WTC11 (cell line): Measurements from ENCODE around the gene CPNE1. TPM values are rescaled to one million over a fixed set of nuclear protein-coding genes. Genes with fewer than 3 reads are reported as not detected.
A peak's percentile ranks its signal among the peaks of the same experiment; 100 is the strongest.

Experiments used
- ATAC-seq: fragments of 200-7000 bp; cut with Tn5 transposase; 2 replicates; pipeline ENCODE4 v1.10.0; 2021; ENCODE audit warnings: mild to moderate bottlenecking, moderate library complexity
- CTCF ChIA-PET: fragments of 300-600 bp; sonication (Branson Sonifier 250); formaldehyde crosslinking; loops from one replicate; lab custom pipeline; 2021; ENCODE audit warnings: antibody characterized with exemption; lab: Charles Lee
- POLR2A ChIA-PET: fragments of 350-600 bp; sonication (Branson Sonifier 250); formaldehyde crosslinking; loops from one replicate; lab custom pipeline; 2021; ENCODE audit warnings: antibody characterized with exemption; lab: Charles Lee
- DNase-seq: peaks from one replicate; pipeline ENCODE4 v3.0.0; 2021; ENCODE audit warnings: low spot score
- H3K27ac Mint-ChIP-seq: 2 replicates; pipeline ENCODE4 v1.8.0; 2021; ENCODE audit warnings: mixed read lengths
- H3K27me3 Mint-ChIP-seq: 2 replicates; pipeline ENCODE4 v1.8.0; 2021; ENCODE audit warnings: low read depth, mild to moderate bottlenecking, moderate library complexity, mixed read lengths
- H3K36me3 Mint-ChIP-seq: 2 replicates; pipeline ENCODE4 v1.8.0; 2021; ENCODE audit warnings: mixed read lengths
- H3K4me1 Mint-ChIP-seq: 2 replicates; pipeline ENCODE4 v1.8.0; 2022; ENCODE audit warnings: mixed read lengths
- H3K4me3 Mint-ChIP-seq: 2 replicates; pipeline ENCODE4 v1.8.0; 2021; ENCODE audit warnings: mild to moderate bottlenecking, moderate library complexity, mixed read lengths
- H3K9me3 Mint-ChIP-seq: 2 replicates; pipeline ENCODE4 v1.8.0; 2021; ENCODE audit warnings: mixed read lengths
- ARID4B ChIP-seq: sonication (generic); formaldehyde crosslinking; IDR thresholded peaks from 2 replicates; pipeline ENCODE4 v1.8.0; 2023; ENCODE audit warnings: missing genetic modification reagents, mild to moderate bottlenecking, borderline replicate concordance
- ATF1 ChIP-seq: sonication (generic); formaldehyde crosslinking; IDR thresholded peaks from 2 replicates; pipeline ENCODE4 v1.8.1; 2023; ENCODE audit warnings: mild to moderate bottlenecking, moderate library complexity, missing genetic modification reagents
- CDX4 ChIP-seq: fragments of 250-450 bp; sonication (Bioruptor Pico); IDR thresholded peaks from 2 replicates; pipeline ENCODE4 v1.9.0; 2021; ENCODE audit warnings: moderate library complexity, mild to moderate bottlenecking, inconsistent platforms, borderline replicate concordance
- E2F1 ChIP-seq: sonication (generic); formaldehyde crosslinking; IDR thresholded peaks from 2 replicates; pipeline ENCODE4 v1.8.0; 2022; ENCODE audit warnings: mild to moderate bottlenecking, missing genetic modification reagents
- EMX1 ChIP-seq: fragments of 250-450 bp; sonication (Bioruptor Pico); IDR thresholded peaks from 2 replicates; pipeline ENCODE4 v1.8.0; 2021; ENCODE audit warnings: mild to moderate bottlenecking
- FOXJ3 ChIP-seq: sonication (generic); formaldehyde crosslinking; IDR thresholded peaks from 2 replicates; pipeline ENCODE4 v1.9.0; 2021; ENCODE audit warnings: missing genetic modification reagents, mild to moderate bottlenecking, borderline replicate concordance
- GTF2I ChIP-seq: fragments of 250-450 bp; sonication (Bioruptor Pico); conservative IDR thresholded peaks from 2 replicates; pipeline ENCODE4 v1.4.0; 2021; ENCODE audit warnings: mild to moderate bottlenecking
- IRF2 ChIP-seq: sonication (generic); formaldehyde crosslinking; IDR thresholded peaks from 2 replicates; pipeline ENCODE4 v1.8.0; 2022; ENCODE audit warnings: low read depth, missing genetic modification reagents, borderline replicate concordance
- KAT7 ChIP-seq: sonication (generic); formaldehyde crosslinking; IDR thresholded peaks from 2 replicates; pipeline ENCODE4 v1.8.1; 2023; ENCODE audit warnings: missing genetic modification reagents, mild to moderate bottlenecking, borderline replicate concordance
- NR1H2 ChIP-seq: sonication (generic); formaldehyde crosslinking; IDR thresholded peaks from 2 replicates; pipeline ENCODE4 v1.9.0; 2021; ENCODE audit warnings: mild to moderate bottlenecking, moderate library complexity, missing genetic modification reagents
- NR3C1 ChIP-seq: sonication (generic); formaldehyde crosslinking; conservative IDR thresholded peaks from 2 replicates; pipeline ENCODE4 v1.8.1; 2023; ENCODE audit warnings: low read depth, mild to moderate bottlenecking, missing genetic modification reagents
- OVOL2 ChIP-seq: fragments of 250-450 bp; sonication (Bioruptor Pico); IDR thresholded peaks from 2 replicates; pipeline ENCODE4 v1.9.0; 2021; ENCODE audit warnings: mild to moderate bottlenecking, borderline replicate concordance
- TP53 ChIP-seq: sonication (generic); formaldehyde crosslinking; IDR thresholded peaks from 2 replicates; pipeline ENCODE4 v1.8.1; 2023; ENCODE audit warnings: mild to moderate bottlenecking, missing genetic modification reagents
- ZNF317 ChIP-seq: sonication (generic); formaldehyde crosslinking; IDR thresholded peaks from 2 replicates; pipeline ENCODE4 v1.8.1; 2023; ENCODE audit warnings: low read depth, mild to moderate bottlenecking, moderate library complexity, missing genetic modification reagents, borderline replicate concordance
- ZNF671 ChIP-seq: fragments of 250-450 bp; sonication (Bioruptor Pico); IDR thresholded peaks from 2 replicates; pipeline ENCODE4 v1.8.0; 2021; ENCODE audit warnings: mild to moderate bottlenecking
- total RNA-seq: library from RNA; stranded (reverse); gene quantifications from 3 replicates; pipeline ENCODE4 v1.2.3, GENCODE V29; 2021
- TF ChIP-seq, protein P1 (sequence below): sonication (generic); formaldehyde crosslinking; IDR thresholded peaks from 2 replicates; pipeline ENCODE4 v1.8.1; 2022; ENCODE audit warnings: mild to moderate bottlenecking, missing genetic modification reagents, moderate library complexity, borderline replicate concordance
- TF ChIP-seq, protein P2 (sequence below): sonication (generic); formaldehyde crosslinking; IDR thresholded peaks from 2 replicates; pipeline ENCODE4 v1.8.0; 2022; ENCODE audit warnings: mild to moderate bottlenecking, missing genetic modification reagents
- TF ChIP-seq, protein P3 (sequence below): fragments of 250-450 bp; sonication (Bioruptor Pico); IDR thresholded peaks from 2 replicates; pipeline ENCODE4 v1.9.0; 2021; ENCODE audit warnings: mild to moderate bottlenecking, borderline replicate concordance

Gene CPNE1
- total RNA-seq, 1 experiment from 2014 or later: 312 TPM

- no peak for TF ChIP-seq ARID4B
- TF ChIP-seq, protein P1, sequence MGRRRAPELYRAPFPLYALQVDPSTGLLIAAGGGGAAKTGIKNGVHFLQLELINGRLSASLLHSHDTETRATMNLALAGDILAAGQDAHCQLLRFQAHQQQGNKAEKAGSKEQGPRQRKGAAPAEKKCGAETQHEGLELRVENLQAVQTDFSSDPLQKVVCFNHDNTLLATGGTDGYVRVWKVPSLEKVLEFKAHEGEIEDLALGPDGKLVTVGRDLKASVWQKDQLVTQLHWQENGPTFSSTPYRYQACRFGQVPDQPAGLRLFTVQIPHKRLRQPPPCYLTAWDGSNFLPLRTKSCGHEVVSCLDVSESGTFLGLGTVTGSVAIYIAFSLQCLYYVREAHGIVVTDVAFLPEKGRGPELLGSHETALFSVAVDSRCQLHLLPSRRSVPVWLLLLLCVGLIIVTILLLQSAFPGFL (CRISPR knock-in tag): no peak
- no peak for TF ChIP-seq FOXJ3
- TF ChIP-seq OVOL2 (CRISPR knock-in tag): no peak
- TF ChIP-seq, protein P2, sequence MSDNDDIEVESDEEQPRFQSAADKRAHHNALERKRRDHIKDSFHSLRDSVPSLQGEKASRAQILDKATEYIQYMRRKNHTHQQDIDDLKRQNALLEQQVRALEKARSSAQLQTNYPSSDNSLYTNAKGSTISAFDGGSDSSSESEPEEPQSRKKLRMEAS: no peak
- no peak for TF ChIP-seq GTF2I (CRISPR knock-in tag)
- no peak for TF ChIP-seq CDX4
Observed at GRCh38 chr20:35698298-35699126, 33.8 kb upstream of the CPNE1 start (continued).

- Mint-ChIP-seq H3K4me3 (peak overlapping the region; percentile 93), H3K27ac (no peak overlapping the region), H3K4me1 (peaks cover 19% of the 10 kb centered on the region), H3K27me3 (no peaks in the 10 kb centered on the region), H3K36me3 (peaks cover 16% of the 10 kb centered on the region), H3K9me3 (no peaks in the 10 kb centered on the region)
- no peak for ATAC-seq
- DNase-seq: no peak
- CTCF ChIA-PET: no interaction called here
- POLR2A ChIA-PET: no interaction called here
- TF ChIP-seq KAT7 (CRISPR knock-in tag): no peak
- TF ChIP-seq CDX4: no peak
Observed at GRCh38 chr20:35697696-35698297, 33.1 kb upstream of the CPNE1 start.

DNA sequence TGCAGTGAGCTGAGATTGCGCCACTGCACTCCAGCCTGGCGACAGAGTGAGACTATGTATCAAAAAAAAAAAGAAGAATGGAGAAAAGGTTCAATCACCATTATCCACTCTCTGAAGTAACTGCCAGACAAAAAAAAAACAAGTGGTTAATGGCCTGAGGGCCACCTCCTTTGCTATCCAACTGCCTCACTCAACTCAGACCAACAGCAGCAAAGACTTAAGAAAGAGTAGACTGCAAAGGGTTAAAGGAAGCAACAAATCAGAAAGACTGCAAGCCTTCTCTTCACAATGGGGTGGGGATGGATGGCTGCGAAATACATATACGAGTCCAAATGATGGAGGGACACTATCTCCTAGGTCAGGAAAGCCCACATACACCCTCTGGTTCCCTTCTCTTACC, 31.3 kb upstream of the CPNE1 start:
- Mint-ChIP-seq H3K9me3 (no peaks in the 10 kb centered on the region), H3K4me1 (peaks cover 19% of the 10 kb centered on the region), H3K27ac (no peak overlapping the region), H3K4me3 (no peak overlapping the region), H3K27me3 (no peaks in the 10 kb centered on the region), H3K36me3 (peaks cover 13% of the 10 kb centered on the region)
- TF ChIP-seq NR3C1 (no peak), NR1H2 (no peak), IRF2 (CRISPR knock-in tag) (no peak), ZNF317 (CRISPR knock-in tag) (no peak), E2F1 (CRISPR knock-in tag) (no peak), TP53 (CRISPR knock-in tag) (no peak), EMX1 (CRISPR knock-in tag) (no peak), ZNF671 (CRISPR knock-in tag) (no peak), ATF1 (no peak)
- TF ChIP-seq, protein P3, sequence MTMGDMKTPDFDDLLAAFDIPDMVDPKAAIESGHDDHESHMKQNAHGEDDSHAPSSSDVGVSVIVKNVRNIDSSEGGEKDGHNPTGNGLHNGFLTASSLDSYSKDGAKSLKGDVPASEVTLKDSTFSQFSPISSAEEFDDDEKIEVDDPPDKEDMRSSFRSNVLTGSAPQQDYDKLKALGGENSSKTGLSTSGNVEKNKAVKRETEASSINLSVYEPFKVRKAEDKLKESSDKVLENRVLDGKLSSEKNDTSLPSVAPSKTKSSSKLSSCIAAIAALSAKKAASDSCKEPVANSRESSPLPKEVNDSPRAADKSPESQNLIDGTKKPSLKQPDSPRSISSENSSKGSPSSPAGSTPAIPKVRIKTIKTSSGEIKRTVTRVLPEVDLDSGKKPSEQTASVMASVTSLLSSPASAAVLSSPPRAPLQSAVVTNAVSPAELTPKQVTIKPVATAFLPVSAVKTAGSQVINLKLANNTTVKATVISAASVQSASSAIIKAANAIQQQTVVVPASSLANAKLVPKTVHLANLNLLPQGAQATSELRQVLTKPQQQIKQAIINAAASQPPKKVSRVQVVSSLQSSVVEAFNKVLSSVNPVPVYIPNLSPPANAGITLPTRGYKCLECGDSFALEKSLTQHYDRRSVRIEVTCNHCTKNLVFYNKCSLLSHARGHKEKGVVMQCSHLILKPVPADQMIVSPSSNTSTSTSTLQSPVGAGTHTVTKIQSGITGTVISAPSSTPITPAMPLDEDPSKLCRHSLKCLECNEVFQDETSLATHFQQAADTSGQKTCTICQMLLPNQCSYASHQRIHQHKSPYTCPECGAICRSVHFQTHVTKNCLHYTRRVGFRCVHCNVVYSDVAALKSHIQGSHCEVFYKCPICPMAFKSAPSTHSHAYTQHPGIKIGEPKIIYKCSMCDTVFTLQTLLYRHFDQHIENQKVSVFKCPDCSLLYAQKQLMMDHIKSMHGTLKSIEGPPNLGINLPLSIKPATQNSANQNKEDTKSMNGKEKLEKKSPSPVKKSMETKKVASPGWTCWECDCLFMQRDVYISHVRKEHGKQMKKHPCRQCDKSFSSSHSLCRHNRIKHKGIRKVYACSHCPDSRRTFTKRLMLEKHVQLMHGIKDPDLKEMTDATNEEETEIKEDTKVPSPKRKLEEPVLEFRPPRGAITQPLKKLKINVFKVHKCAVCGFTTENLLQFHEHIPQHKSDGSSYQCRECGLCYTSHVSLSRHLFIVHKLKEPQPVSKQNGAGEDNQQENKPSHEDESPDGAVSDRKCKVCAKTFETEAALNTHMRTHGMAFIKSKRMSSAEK (CRISPR knock-in tag): no peak
- CTCF ChIA-PET: no interaction called here
- no peak for ATAC-seq
- POLR2A ChIA-PET: no interaction called here
- DNase-seq: no peak
